ENCODE data around the gene MMP17. TPM values are rescaled to one million over a fixed set of nuclear protein-coding genes. Genes with fewer than 3 reads are reported as not detected.

MMP17 gene
- total and polyA plus RNA-seq, 9 donors: 0.78 to 15.6 (median 13.3) TPM

DNA sequence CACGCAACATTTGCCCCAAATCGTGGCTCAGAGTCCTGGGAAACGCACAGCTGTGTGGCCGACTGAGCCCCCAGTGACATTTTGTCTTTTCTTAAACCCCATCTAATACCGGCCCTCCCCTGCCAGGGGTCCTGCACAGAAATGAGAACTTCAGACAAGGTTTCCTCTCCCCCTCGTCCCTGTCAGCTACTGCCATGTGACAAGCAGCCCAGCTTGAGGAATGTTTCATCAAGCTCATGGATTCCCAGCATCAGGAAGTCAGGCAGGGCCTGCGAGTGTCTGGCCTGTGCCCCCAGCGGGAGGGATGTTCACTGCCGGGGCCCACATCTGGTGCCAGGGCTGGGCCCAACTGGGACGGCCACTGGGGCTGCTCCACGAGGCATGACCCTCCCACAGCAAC lies 15.9 kb downstream of the MMP17 start:
- intact Hi-C loops (cut with DNase I): loop anchor here in 1 of 4 donors (5.0 kb wide), 1 partner anchor 978 kb away; no protein-coding TSS in a partner anchor
- no peak for DNase-seq
- Histone ChIP-seq H3K27ac (no peak overlapping the region), H3K4me1 (ENCODE audit: insufficient read depth) (no peaks in the 10 kb centered on the region), H3K4me3 (no peak overlapping the region), H3K27me3 (no peaks in the 10 kb centered on the region), H3K9me3 (no peaks in the 10 kb centered on the region), H3K36me3 (no peaks in the 10 kb centered on the region)
- 91 to 93% (median 92%) methylated on average over 11 of the region's 11 CpGs for WGBS, 3 donors
- TF ChIP-seq POLR2A (IDR thresholded peaks at IDR 0.05): no peak
- TF ChIP-seq EP300 (IDR thresholded peaks at IDR 0.05): no peak
- TF ChIP-seq, protein P1, sequence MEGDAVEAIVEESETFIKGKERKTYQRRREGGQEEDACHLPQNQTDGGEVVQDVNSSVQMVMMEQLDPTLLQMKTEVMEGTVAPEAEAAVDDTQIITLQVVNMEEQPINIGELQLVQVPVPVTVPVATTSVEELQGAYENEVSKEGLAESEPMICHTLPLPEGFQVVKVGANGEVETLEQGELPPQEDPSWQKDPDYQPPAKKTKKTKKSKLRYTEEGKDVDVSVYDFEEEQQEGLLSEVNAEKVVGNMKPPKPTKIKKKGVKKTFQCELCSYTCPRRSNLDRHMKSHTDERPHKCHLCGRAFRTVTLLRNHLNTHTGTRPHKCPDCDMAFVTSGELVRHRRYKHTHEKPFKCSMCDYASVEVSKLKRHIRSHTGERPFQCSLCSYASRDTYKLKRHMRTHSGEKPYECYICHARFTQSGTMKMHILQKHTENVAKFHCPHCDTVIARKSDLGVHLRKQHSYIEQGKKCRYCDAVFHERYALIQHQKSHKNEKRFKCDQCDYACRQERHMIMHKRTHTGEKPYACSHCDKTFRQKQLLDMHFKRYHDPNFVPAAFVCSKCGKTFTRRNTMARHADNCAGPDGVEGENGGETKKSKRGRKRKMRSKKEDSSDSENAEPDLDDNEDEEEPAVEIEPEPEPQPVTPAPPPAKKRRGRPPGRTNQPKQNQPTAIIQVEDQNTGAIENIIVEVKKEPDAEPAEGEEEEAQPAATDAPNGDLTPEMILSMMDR (IDR thresholded peaks at IDR 0.05): no peak

DNA sequence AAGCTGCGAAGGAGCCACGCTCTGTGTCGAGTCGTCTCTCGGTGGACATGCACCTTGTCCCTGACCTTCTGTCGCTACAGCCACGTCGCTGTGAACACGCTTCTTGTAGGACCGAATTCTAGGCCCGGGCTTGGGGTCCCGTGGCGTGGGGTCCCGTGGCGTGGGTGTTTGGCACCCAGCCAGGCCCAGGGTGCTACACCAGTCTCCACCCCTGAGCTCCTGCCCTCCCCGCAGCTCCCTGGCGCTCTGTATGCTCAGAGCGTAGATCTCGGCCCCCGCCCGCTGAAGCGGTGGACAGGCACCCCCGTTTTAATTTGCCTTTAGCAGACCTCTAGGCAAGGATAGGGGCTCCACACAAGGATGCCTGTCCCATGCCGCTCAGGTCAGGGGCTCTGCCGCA lies 16.5 kb downstream of the MMP17 start:
- WGBS, 3 donors: 89 to 94% (median 92%) methylated on average over 25 of the region's 25 CpGs
- Histone ChIP-seq H3K27me3 (no peaks in the 10 kb centered on the region), H3K36me3 (no peaks in the 10 kb centered on the region), H3K4me1 (ENCODE audit: insufficient read depth) (no peaks in the 10 kb centered on the region), H3K9me3 (no peaks in the 10 kb centered on the region), H3K27ac (no peak overlapping the region), H3K4me3 (no peak overlapping the region)
- TF ChIP-seq POLR2A (IDR thresholded peaks at IDR 0.05) (no peak), EP300 (IDR thresholded peaks at IDR 0.05) (no peak)
- TF ChIP-seq, protein P1 (IDR thresholded peaks at IDR 0.05): no peak
- no peak for DNase-seq
- intact Hi-C loops (cut with DNase I): loop anchor here in 1 of 4 donors (5.0 kb wide), 1 partner anchor 978 kb away; no protein-coding TSS in a partner anchor

DNA sequence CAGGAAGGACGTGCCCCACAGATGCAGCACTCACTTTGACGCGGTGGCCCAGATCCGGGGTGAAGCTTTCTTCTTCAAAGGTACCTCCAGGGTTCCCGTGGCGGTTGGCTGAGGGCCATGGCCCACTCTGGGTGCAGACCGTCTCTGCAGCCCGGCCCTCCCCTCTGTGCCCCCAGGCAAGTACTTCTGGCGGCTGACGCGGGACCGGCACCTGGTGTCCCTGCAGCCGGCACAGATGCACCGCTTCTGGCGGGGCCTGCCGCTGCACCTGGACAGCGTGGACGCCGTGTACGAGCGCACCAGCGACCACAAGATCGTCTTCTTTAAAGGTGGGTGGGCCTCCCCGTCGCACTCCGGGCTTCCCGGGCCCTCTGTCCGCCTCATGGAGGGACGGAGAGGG lies 16.9 kb downstream of the MMP17 start:
- Histone ChIP-seq H3K36me3 (no peaks in the 10 kb centered on the region), H3K9me3 (no peaks in the 10 kb centered on the region), H3K4me1 (ENCODE audit: insufficient read depth) (no peaks in the 10 kb centered on the region), H3K27me3 (no peaks in the 10 kb centered on the region), H3K4me3 (no peak overlapping the region), H3K27ac (no peak overlapping the region)
- intact Hi-C loops (cut with DNase I): no loop called here
- no peak for DNase-seq
- TF ChIP-seq POLR2A (IDR thresholded peaks at IDR 0.05): no peak
- no peak for TF ChIP-seq EP300 (IDR thresholded peaks at IDR 0.05)
- TF ChIP-seq, protein P1 (IDR thresholded peaks at IDR 0.05): no peak
- WGBS, 3 donors: 91 to 94% (median 94%) methylated on average over 24 to 29 of the region's 29 CpGs

DNA sequence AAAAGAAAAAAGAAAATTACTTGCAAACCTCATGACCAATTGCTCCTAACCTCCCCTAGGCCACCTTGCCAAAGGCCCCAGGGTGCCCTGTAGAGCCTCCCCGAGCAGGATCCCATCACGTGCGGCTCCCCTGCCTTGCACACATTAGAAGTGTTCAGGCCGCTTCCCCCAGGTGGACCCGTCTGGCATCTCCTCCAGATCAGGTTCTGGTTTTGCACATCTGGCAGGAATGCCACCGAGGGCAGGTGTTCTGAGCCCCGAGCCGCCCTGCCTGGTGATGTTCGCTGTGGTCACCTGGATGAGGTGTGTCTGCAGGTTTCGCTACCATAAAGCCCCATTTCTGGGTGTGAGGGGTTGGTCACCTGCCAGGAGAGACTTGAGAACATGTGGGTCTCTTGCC lies 19.3 kb downstream of the MMP17 start:
- H3K9me3 ChIP-seq: no peaks in the 10 kb centered on the region
- no peaks in the 10 kb centered on the region for H3K36me3 ChIP-seq
- intact Hi-C loops (cut with DNase I): no loop called here
- DNase-seq: no peak
- 86 to 95% (median 92%) methylated on average over 10 of the region's 10 CpGs for whole genome bisulfite sequencing, 3 donors
- H3K4me3 ChIP-seq: no peak overlapping the region
- no peaks in the 10 kb centered on the region for H3K4me1 ChIP-seq (ENCODE audit: insufficient read depth)
- H3K27me3 ChIP-seq: no peaks in the 10 kb centered on the region
- TF ChIP-seq, protein P1 (IDR thresholded peaks at IDR 0.05): no peak
- TF ChIP-seq POLR2A (IDR thresholded peaks at IDR 0.05): no peak
- TF ChIP-seq EP300 (IDR thresholded peaks at IDR 0.05): no peak
- no peak overlapping the region for H3K27ac ChIP-seq

Measured in ovary (tissue), 9 donors.